ENCODE results near the gene CLEC4G.

Gene CLEC4G

GRCh38 chr19:7729211-7729610, 2.7 kb downstream of the CLEC4G start:
- ATAC-seq (peak; percentile 39), DNase-seq (no peak)

GRCh38 chr19:7725791-7726190, 6.1 kb downstream of the CLEC4G start:
- DNase-seq (no peak), ATAC-seq (no peak)

GRCh38 chr19:7722231-7722651, 9.7 kb downstream of the CLEC4G start:
- DNase-seq, result no peak
- ATAC-seq, result peak; percentile 19

- ATAC-seq (no peak), DNase-seq (no peak)
These were observed 11.6 kb downstream of the CLEC4G start for GRCh38 chr19:7720351-7720750.

- DNase-seq, result no peak
These were observed 13.2 kb downstream of the CLEC4G start for GRCh38 chr19:7718668-7719067.

GRCh38 chr19:7716762-7717161, 15.1 kb downstream of the CLEC4G start:
- ATAC-seq (no peak), DNase-seq (no peak)

More at GRCh38 chr19:7718668-7719067, 13.2 kb downstream of the CLEC4G start:
- ATAC-seq, result peak; percentile 20

- no peak for ATAC-seq
These were observed 16.2 kb downstream of the CLEC4G start for GRCh38 chr19:7715671-7716070.

GRCh38 chr19:7710616-7711015, 21.3 kb downstream of the CLEC4G start:
- DNase-seq (no peak), ATAC-seq (no peak)

More at GRCh38 chr19:7715671-7716070, 16.2 kb downstream of the CLEC4G start:
- DNase-seq, result no peak

- ATAC-seq (no peak), DNase-seq (no peak)
These were observed 21.9 kb downstream of the CLEC4G start for GRCh38 chr19:7709932-7710460.

GRCh38 chr19:7706955-7707456, 24.9 kb downstream of the CLEC4G start:
- ATAC-seq, result no peak
- DNase-seq, result no peak

- ATAC-seq, result no peak
- DNase-seq, result no peak
These were observed 25.5 kb downstream of the CLEC4G start for GRCh38 chr19:7706188-7706954.

GRCh38 chr19:7705387-7706187, 26.3 kb downstream of the CLEC4G start:
- DNase-seq (peak; percentile 86), ATAC-seq (peak; percentile 84)

- no peak for DNase-seq
- ATAC-seq, result no peak
These were observed 27.4 kb downstream of the CLEC4G start for GRCh38 chr19:7704280-7705060.

GRCh38 chr19:7703332-7703731, 28.6 kb downstream of the CLEC4G start:
- ATAC-seq, result no peak
- no peak for DNase-seq

GRCh38 chr19:7701654-7702457, 30.1 kb downstream of the CLEC4G start, which contains the start of gene FCER2:
Gene FCER2, minus strand, starts transcription at chr19:7702131. Its CDS starts 2,371 bp downstream, at chr19:7699760.
- ATAC-seq (peak; percentile 7), DNase-seq (no peak)

GRCh38 chr19:7701049-7701653, 30.8 kb downstream of the CLEC4G start:
- DNase-seq, result no peak
- no peak for ATAC-seq

- peak; percentile 77 for ATAC-seq
- DNase-seq, result peak; percentile 74
These were observed 32.2 kb downstream of the CLEC4G start for GRCh38 chr19:7699417-7700401.

GRCh38 chr19:7699003-7699402, 32.9 kb downstream of the CLEC4G start:
- DNase-seq (no peak), ATAC-seq (no peak)

GRCh38 chr19:7698583-7698982, 33.3 kb downstream of the CLEC4G start:
- DNase-seq (no peak), ATAC-seq (no peak)

All from stimulated activated naive CD8-positive, alpha-beta T cell treated with anti-CD3 and anti-CD28 coated beads, Interleukin-15, Interleukin-2, amounts not matched to agents 100 U/mL and 50 U/mL, for 24 hours (primary cell).